GM12878 (cell line): ENCODE results near the gene IFIT3. TPM values are rescaled to one million over a fixed set of nuclear protein-coding genes. Genes with fewer than 3 reads are reported as not detected.
"Not testable (repeated sequence)": the region's sequence is repeated elsewhere in the genome, so short reads cannot be mapped to it uniquely, and the experiment has no call there.

Experiments
- ATAC-seq: fragments of 200-7000 bp; cut with Tn5 transposase; 3 replicates; pipeline ENCODE4 v1.9.1; 2020; ENCODE audit warnings: mild to moderate bottlenecking, moderate library complexity
- BruUV-seq: library from RNA; stranded (reverse); fragments of 400-500 nt; replicated peaks from 2 replicates; lab custom pipeline; 2021; lab: Mats Ljungman, UMichigan
- CTCF ChIA-PET: fragments of 300-600 bp; sonication (Branson Sonifier 250); formaldehyde crosslinking; extraction: SDS; loops from one replicate; lab custom pipeline; 2021; ENCODE audit warnings: inconsistent platforms; lab: Yijun Ruan, JAX
- POLR2A ChIA-PET: fragments of 350-600 bp; formaldehyde crosslinking; extraction: SDS; loops from one replicate; lab custom pipeline; 2021; ENCODE audit warnings: inconsistent platforms; lab: Charles Lee
- RAD21 ChIA-PET: fragments of 300-600 bp; sonication (Branson Sonifier 250); formaldehyde crosslinking; loops from one replicate; lab custom pipeline; 2023; ENCODE audit warnings: antibody characterized with exemption; ENCODE audit not compliant: unreplicated experiment; lab: Charles Lee
- SMC1A ChIA-PET: fragments of 300-600 bp; sonication (Branson Sonifier 250); formaldehyde crosslinking; loops from one replicate; lab custom pipeline; 2023; ENCODE audit not compliant: unreplicated experiment, uncharacterized antibody; lab: Charles Lee
- DNase-seq: peaks from one replicate; pipeline ENCODE4 v3.0.0-alpha.2; 2011; ENCODE audit warnings: low read depth, low spot score
- FAIRE-seq: peaks from 3 replicates; lab custom pipeline; 2011; peaks lifted over from hg19 to GRCh38; lab: Jason Lieb, UNC
- H2AFZ ChIP-seq: 2 replicates; pipeline ENCODE4 v1.6.0; 2011; ENCODE audit warnings: low read depth, low read length, control low read depth; ENCODE audit not compliant: control insufficient read depth
- H3K27ac ChIP-seq: 2 replicates; pipeline ENCODE4 v1.5.1; 2011; ENCODE audit warnings: control low read depth; ENCODE audit not compliant: control insufficient read depth, insufficient read depth
- H3K27me3 ChIP-seq, 2 experiments: replicated peaks in 1 of 2; 2 replicates each; pipeline versions ENCODE4 v1.6.0 to v1.6.1; 2011; ENCODE audit warnings: low read length in 1 of 2; ENCODE audit not compliant: control insufficient read depth in 2 of 2, insufficient read depth in 2 of 2
- H3K36me3 ChIP-seq, 2 experiments: 2 replicates each; pipeline ENCODE4 v1.5.1; 2011; ENCODE audit warnings: low read length in 1 of 2; ENCODE audit not compliant: control insufficient read depth in 2 of 2, insufficient read depth in 2 of 2
- H3K4me1 ChIP-seq: 2 replicates; pipeline ENCODE4 v1.6.1; 2011; ENCODE audit warnings: mild to moderate bottlenecking, low read length, moderate library complexity, mixed read lengths; ENCODE audit not compliant: control insufficient read depth, insufficient read depth
- H3K4me2 ChIP-seq: 2 replicates; pipeline ENCODE4 v1.6.0; 2011; ENCODE audit warnings: control low read depth; ENCODE audit not compliant: control insufficient read depth, insufficient read depth
- H3K4me3 ChIP-seq: fragments of 200-600 bp; sonication (generic); 2 replicates; pipeline ENCODE4 v1.5.1; 2016
- H3K79me2 ChIP-seq: 2 replicates; pipeline ENCODE4 v1.6.0; 2011; ENCODE audit warnings: low read length; ENCODE audit not compliant: control insufficient read depth, insufficient read depth
- H3K9ac ChIP-seq: 2 replicates; pipeline ENCODE4 v1.8.0; 2011; ENCODE audit warnings: low read length, control low read depth, mixed read lengths; ENCODE audit not compliant: control insufficient read depth, insufficient read depth
- H3K9me3 ChIP-seq: replicated peaks from 3 replicates; pipeline ENCODE4 v1.5.1; 2011; ENCODE audit warnings: mild to moderate bottlenecking, low read length; ENCODE audit not compliant: control insufficient read depth, insufficient read depth
- H4K20me1 ChIP-seq: 2 replicates; pipeline ENCODE4 v1.6.0; 2011; ENCODE audit not compliant: control insufficient read depth, insufficient read depth
- BCL3 ChIP-seq: IDR thresholded peaks from 2 replicates; pipeline ENCODE4 v1.6.1; 2011; ENCODE audit warnings: borderline replicate concordance, low read depth, mild to moderate bottlenecking, moderate library complexity, low read length; ENCODE audit not compliant: insufficient read depth, poor library complexity, severe bottlenecking
- BCLAF1 ChIP-seq: fragments of 450-650 bp; IDR thresholded peaks from 2 replicates; pipeline ENCODE4 v1.6.1; 2017; ENCODE audit warnings: antibody characterized with exemption, mild to moderate bottlenecking, moderate library complexity
- CBX3 ChIP-seq: fragments of 200-600 bp; sonication (generic); IDR thresholded peaks from 2 replicates; pipeline ENCODE4 v1.6.1; 2016; ENCODE audit warnings: low read depth, borderline replicate concordance
- CREM ChIP-seq: IDR thresholded peaks from 2 replicates; pipeline ENCODE4 v1.6.1; 2014; ENCODE audit warnings: antibody characterized with exemption, low read depth
- GATAD2B ChIP-seq: fragments of 450-650 bp; conservative IDR thresholded peaks from 2 replicates; pipeline ENCODE4 v1.6.1; 2017; ENCODE audit warnings: low read depth, mild to moderate bottlenecking, moderate library complexity
- IRF4 ChIP-seq: IDR thresholded peaks from 2 replicates; pipeline ENCODE4 v1.6.1; 2011; ENCODE audit warnings: low read depth, low read length
- JUND ChIP-seq: IDR thresholded peaks from 2 replicates; pipeline ENCODE4 v1.6.1; 2012; ENCODE audit warnings: low read depth, mild to moderate bottlenecking, low read length, improper control_type of control experiment, moderate library complexity
- LARP7 ChIP-seq: fragments of 450-650 bp; IDR thresholded peaks from 2 replicates; pipeline ENCODE4 v1.6.1; 2017; ENCODE audit warnings: mild to moderate bottlenecking
- MYB ChIP-seq: fragments of 150-350 bp; IDR thresholded peaks from 2 replicates; pipeline ENCODE4 v1.6.1; 2014; ENCODE audit warnings: mild to moderate bottlenecking, low read depth, low read length, borderline replicate concordance
- NFIC ChIP-seq: IDR thresholded peaks from 2 replicates; pipeline ENCODE4 v1.6.1; 2012; ENCODE audit warnings: low read depth, mild to moderate bottlenecking, inconsistent platforms, low read length, moderate library complexity
- NR2F1 ChIP-seq: fragments of 450-650 bp; conservative IDR thresholded peaks from 2 replicates; pipeline ENCODE4 v1.6.1; 2017; ENCODE audit warnings: mild to moderate bottlenecking
- POLR2AphosphoS2 ChIP-seq: IDR thresholded peaks from 2 replicates; pipeline ENCODE4 v1.6.1; 2011; ENCODE audit warnings: low read depth, mild to moderate bottlenecking, low read length, improper control_type of control experiment, moderate library complexity
- RELA ChIP-seq: fragments of 450-650 bp; IDR thresholded peaks from 2 replicates; pipeline ENCODE4 v1.8.0; 2014; ENCODE audit warnings: borderline replicate concordance; ENCODE audit not compliant: partially characterized antibody
- SMAD5 ChIP-seq: IDR thresholded peaks from 2 replicates; pipeline ENCODE4 v1.6.1; 2016; ENCODE audit warnings: antibody characterized with exemption, low read depth
- SRF ChIP-seq, 2 experiments: IDR thresholded peaks; 2 replicates each; pipeline ENCODE4 v1.6.1; 2011; ENCODE audit warnings: low read depth in 2 of 2, low read length in 2 of 2, mild to moderate bottlenecking in 1 of 2, moderate library complexity in 1 of 2
- TCF12 ChIP-seq: IDR thresholded peaks from 2 replicates; pipeline ENCODE4 v1.6.1; 2011; ENCODE audit warnings: low read depth, mild to moderate bottlenecking, low read length
- YBX1 ChIP-seq: fragments of 450-650 bp; IDR thresholded peaks from 2 replicates; pipeline ENCODE4 v1.6.1; 2016; ENCODE audit warnings: antibody characterized with exemption
- ZBED1 ChIP-seq: IDR thresholded peaks from 2 replicates; pipeline ENCODE4 v1.6.1; 2016; ENCODE audit warnings: borderline replicate concordance
- WGBS: methylation state at CpG from one replicate; pipeline ENCODE4 v1.1.6; 2016; ENCODE audit warnings: low lambda C conversion rate; ENCODE audit not compliant: insufficient replicate concordance, insufficient coverage; ENCODE audit errors: missing lambda C conversion rate; 5-methylcytosine and 5-hydroxymethylcytosine counted together
- in situ Hi-C: fragments of 300-500 bp; cut with MboI; formaldehyde crosslinking; loops from 9 replicates; pipeline ENCODE4 v1.14.3; 2018; ENCODE audit warnings: mixed read lengths
- intact Hi-C: fragments of 100-400 bp; cut with micrococcal nuclease; formaldehyde crosslinking; loops from one replicate; pipeline ENCODE4 v1.14.2; 2022; ENCODE audit not compliant: unreplicated experiment
- polyA plus RNA-seq, 11 experiments: library from polyadenylated mRNA; depleted of rRNA in 4 of 11; unstranded in 6 of 11; stranded (reverse) in 5 of 11; fragments of >200 nt; fragmentation: Nextera tagmentation in 4 of 11; fragmentation: Illumina TruSeq in 1 of 11; extraction: Ambion mirVana in 4 of 11; extraction: Trizol in 1 of 11; gene quantifications; 1 replicate in 1 of 11; 2 replicates in 10 of 11; pipeline versions ENCODE4 v1.2.1 to v1.2.3, GENCODE V29; 2011 to 2016; ENCODE audit warnings: inconsistent platforms in 2 of 11, missing spikeins in 2 of 11, low read depth in 1 of 11
- total RNA-seq, 4 experiments: library from RNA; depleted of rRNA in 3 of 4; stranded (reverse); fragments of >200 nt in 3 of 4; fragmentation: Illumina TruSeq in 1 of 4; extraction: Trizol in 1 of 4; gene quantifications; 2 replicates each; pipeline versions ENCODE4 v1.2.1 to v1.2.3, GENCODE V29; 2013 to 2021

Gene IFIT3
- total and polyA plus RNA-seq, 10 of the 15 experiments (the other 5 are each of a cell fraction or from before 2014, with no cell fraction given) = 27.0 to 70.2 (median 51.1) TPM

- CTCF ChIA-PET = interaction anchor here (2.1 kb wide), 1 partner anchor 10 kb away, joined by 4 read pairs; no protein-coding TSS in a partner anchor
- no peaks in the 10 kb centered on the region for H3K27me3 ChIP-seq
- no peak overlapping the region for H3K27ac ChIP-seq
- no peaks in the 10 kb centered on the region for H3K79me2 ChIP-seq
- intact Hi-C loops (no loop called here), in situ Hi-C loops (no loop called here)
- no peak for FAIRE-seq
- no peaks in the 10 kb centered on the region for H4K20me1 ChIP-seq
- H3K9ac ChIP-seq = no peak overlapping the region
- H2AFZ ChIP-seq = no peak overlapping the region
- H3K4me3 ChIP-seq = no peak overlapping the region
- POLR2A ChIA-PET = no interaction called here
- no peak for TF ChIP-seq LARP7
- TF ChIP-seq BCL3 = no peak
- TF ChIP-seq YBX1 = no peak
- TF ChIP-seq SMAD5 = no peak
- TF ChIP-seq CBX3 = no peak
- no peak for TF ChIP-seq ZBED1
- TF ChIP-seq GATAD2B = no peak
- TF ChIP-seq SRF (IDR thresholded peaks at IDR 0.05; ENCODE audit: low read depth in 2 of 2, low read length in 2 of 2) = no peak
- no peak for TF ChIP-seq CREM
- TF ChIP-seq BCLAF1 = no peak
- no peak for TF ChIP-seq RELA
- TF ChIP-seq MYB = no peak
- no peak for TF ChIP-seq TCF12
- TF ChIP-seq JUND = no peak
- no peak for TF ChIP-seq IRF4
- no peak for TF ChIP-seq NR2F1
- TF ChIP-seq POLR2AphosphoS2 = no peak
- no peak for TF ChIP-seq NFIC
- H3K36me3 ChIP-seq = no peaks in the 10 kb centered on the region
- SMC1A ChIA-PET = interaction anchor here (1.2 kb wide), 1 partner anchor 18 kb away, joined by 4 read pairs; no protein-coding TSS in a partner anchor
- no peak overlapping the region for H3K4me2 ChIP-seq
- DNase-seq = no peak
- RAD21 ChIA-PET = no interaction called here
- no peaks in the 10 kb centered on the region for H3K9me3 ChIP-seq
- no TSS peak for BruUV-seq
- H3K4me1 ChIP-seq = no peaks in the 10 kb centered on the region
- ATAC-seq = no peak
These were observed 13.1 kb upstream of the IFIT3 start for GRCh38 chr10:89314676-89315075.

GRCh38 chr10:89318047-89318446 is 9.8 kb upstream of the IFIT3 start:
- FAIRE-seq, DNase-seq, H3K4me3 ChIP-seq, in situ Hi-C loops, ATAC-seq, H3K9me3 ChIP-seq, H3K27me3 ChIP-seq, H3K79me2 ChIP-seq, POLR2A ChIA-PET, H3K9ac ChIP-seq, BruUV-seq, H3K27ac ChIP-seq, H2AFZ ChIP-seq, H3K4me1 ChIP-seq, H3K36me3 ChIP-seq, H4K20me1 ChIP-seq, CTCF ChIA-PET, intact Hi-C loops, RAD21 ChIA-PET, H3K4me2 ChIP-seq: not testable (repeated sequence)
- SMC1A ChIA-PET = interaction anchor here (0.9 kb wide), 1 partner anchor 25 kb away, joined by 3 read pairs; no protein-coding TSS in a partner anchor
- WGBS = 97% methylated on average over 4 of the region's 4 CpGs
